RWPE2 (cell line): ENCODE data around the gene ACBD4.

ENCODE experiments used
- ATAC-seq: fragments of 200-7000 bp; cut with Tn5 transposase; 3 replicates; pipeline ENCODE4 v1.9.1; 2021; ENCODE audit warnings: low read depth
- DNase-seq: peaks from one replicate; pipeline ENCODE4 v3.0.0-alpha.2; 2020; ENCODE audit warnings: low spot score
- H3K27ac ChIP-seq: fragments of 450-650 bp; 2 replicates; pipeline ENCODE4 v1.5.1; 2017; ENCODE audit warnings: mild to moderate bottlenecking; ENCODE audit not compliant: poor library complexity, severe bottlenecking
- H3K27me3 ChIP-seq: fragments of 250-450 bp; sonication (Bioruptor Pico); 2 replicates; pipeline ENCODE4 v1.5.1; 2021; ENCODE audit warnings: mild to moderate bottlenecking, moderate library complexity; ENCODE audit not compliant: insufficient read depth, poor library complexity, severe bottlenecking
- H3K36me3 ChIP-seq: fragments of 250-450 bp; sonication (Bioruptor Pico); 2 replicates; pipeline ENCODE4 v1.5.1; 2020; ENCODE audit warnings: low read depth, mild to moderate bottlenecking, moderate library complexity
- H3K4me1 ChIP-seq: fragments of 250-450 bp; sonication (Bioruptor Pico); 2 replicates; pipeline ENCODE4 v1.5.1; 2021; ENCODE audit warnings: mild to moderate bottlenecking, moderate library complexity; ENCODE audit not compliant: insufficient read depth, poor library complexity, severe bottlenecking
- H3K4me3 ChIP-seq: fragments of 250-450 bp; sonication (Bioruptor Pico); 2 replicates; pipeline ENCODE4 v1.5.1; 2021; ENCODE audit warnings: mild to moderate bottlenecking, moderate library complexity; ENCODE audit not compliant: severe bottlenecking
- H3K9me3 ChIP-seq: fragments of 250-450 bp; sonication (Bioruptor Pico); 2 replicates; pipeline ENCODE4 v1.5.1; 2021; ENCODE audit warnings: mild to moderate bottlenecking, moderate library complexity; ENCODE audit not compliant: severe bottlenecking
- CTCF ChIP-seq: fragments of 450-650 bp; IDR thresholded peaks from one replicate; pipeline ENCODE4 v1.5.1; 2017; ENCODE audit warnings: mild to moderate bottlenecking, moderate library complexity; ENCODE audit not compliant: poor library complexity, severe bottlenecking

The ACBD4 gene

GRCh38 chr17:45175759-45176115 lies 40.2 kb downstream of the ACBD4 start:
- TF ChIP-seq CTCF: no peak
- Histone ChIP-seq H3K4me3 (no peak overlapping the region), H3K27me3 (no peaks in the 10 kb centered on the region), H3K36me3 (no peaks in the 10 kb centered on the region), H3K27ac (peak overlapping the region; percentile 98), H3K4me1 (peaks cover 23% of the 10 kb centered on the region), H3K9me3 (no peaks in the 10 kb centered on the region)
- no peak for ATAC-seq
- no peak for DNase-seq

GRCh38 chr17:45177563-45177962 lies 42.1 kb downstream of the ACBD4 start:
- Histone ChIP-seq H3K27me3 (no peaks in the 10 kb centered on the region), H3K9me3 (no peaks in the 10 kb centered on the region), H3K27ac (no peak overlapping the region), H3K4me3 (no peak overlapping the region), H3K36me3 (no peaks in the 10 kb centered on the region), H3K4me1 (peaks cover 23% of the 10 kb centered on the region)
- no peak for TF ChIP-seq CTCF
- ATAC-seq: no peak
- DNase-seq: no peak

GRCh38 chr17:45184144-45184543 lies 48.7 kb downstream of the ACBD4 start:
- TF ChIP-seq CTCF: no peak
- H3K4me1 ChIP-seq: peaks cover 9% of the 10 kb centered on the region
- no peaks in the 10 kb centered on the region for H3K9me3 ChIP-seq
- H3K36me3 ChIP-seq: no peaks in the 10 kb centered on the region
- ATAC-seq (0 out of 3 replicates have a peak, but pooled peaks have one; percentile 19), DNase-seq (no peak)
- peak overlapping the region; percentile 13 for H3K27ac ChIP-seq
- H3K27me3 ChIP-seq: no peaks in the 10 kb centered on the region
- no peak overlapping the region for H3K4me3 ChIP-seq

- H3K27ac ChIP-seq: no peak overlapping the region
- H3K4me3 ChIP-seq: no peak overlapping the region
- peaks cover 9% of the 10 kb centered on the region for H3K4me1 ChIP-seq
- no peak for DNase-seq
- H3K36me3 ChIP-seq: no peaks in the 10 kb centered on the region
- no peak for TF ChIP-seq CTCF
- no peaks in the 10 kb centered on the region for H3K27me3 ChIP-seq
- no peaks in the 10 kb centered on the region for H3K9me3 ChIP-seq
- no peak for ATAC-seq
These were observed 51.4 kb downstream of the ACBD4 start for GRCh38 chr17:45186801-45187354.

GRCh38 chr17:45189009-45189408 lies 53.5 kb downstream of the ACBD4 start:
- ATAC-seq (no peak), DNase-seq (no peak)
- no peak overlapping the region for H3K27ac ChIP-seq
- no peaks in the 10 kb centered on the region for H3K36me3 ChIP-seq
- H3K9me3 ChIP-seq: no peaks in the 10 kb centered on the region
- H3K4me1 ChIP-seq: peaks cover 6% of the 10 kb centered on the region
- no peak overlapping the region for H3K4me3 ChIP-seq
- H3K27me3 ChIP-seq: no peaks in the 10 kb centered on the region
- no peak for TF ChIP-seq CTCF
